HG03280 (cell line): ENCODE data around the gene KATNAL1.
"Not testable (repeated sequence)": the region's sequence is repeated elsewhere in the genome, so short reads cannot be mapped to it uniquely, and the experiment has no call there.

ENCODE experiments used
- ATAC-seq: cut with Tn5 transposase; IDR thresholded peaks from one replicate; pipeline ENCODE4 v1.9.1; 2021; ENCODE audit warnings: mild to moderate bottlenecking, moderate library complexity; ENCODE audit not compliant: unreplicated experiment

The KATNAL1 gene

DNA sequence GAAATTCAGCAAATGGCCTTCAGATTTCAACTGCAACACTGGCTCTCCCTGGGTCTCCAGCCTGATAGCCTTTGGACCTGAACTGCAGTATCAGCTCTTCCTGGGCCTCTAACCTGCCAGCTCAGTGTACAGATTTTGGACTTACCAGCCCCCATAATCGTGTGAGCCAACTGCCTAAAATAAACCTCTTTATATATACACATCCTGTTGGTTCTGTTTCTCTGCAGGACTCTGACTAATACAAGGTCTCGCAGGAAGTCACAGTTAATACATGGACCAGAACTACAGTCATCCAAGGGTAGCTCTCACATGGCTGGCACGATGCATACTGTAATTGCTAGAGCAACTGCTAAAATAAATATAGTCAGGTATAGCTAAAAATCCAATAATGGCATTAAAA lies 85.1 kb downstream of the KATNAL1 start:
- ATAC-seq: no peak

DNA sequence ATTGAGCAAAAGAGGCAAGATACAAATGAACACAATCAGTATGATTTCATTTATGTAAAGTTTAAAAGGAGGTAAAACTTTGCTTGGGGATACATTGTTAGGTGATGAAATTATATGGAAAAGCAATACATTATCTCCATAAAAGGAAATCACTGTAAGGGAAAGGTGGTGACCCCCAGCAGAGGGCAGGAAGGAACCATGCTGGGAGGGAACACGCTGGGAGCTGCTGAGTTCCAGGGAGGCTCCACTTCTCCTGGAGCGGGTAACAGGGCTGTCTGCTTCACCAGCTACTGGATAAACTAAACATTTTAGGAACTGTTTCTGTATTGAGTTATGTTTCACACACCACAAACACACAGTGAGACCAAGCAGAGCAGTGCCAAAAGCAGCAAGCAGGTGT lies 91.2 kb downstream of the KATNAL1 start:
- ATAC-seq: no peak

DNA sequence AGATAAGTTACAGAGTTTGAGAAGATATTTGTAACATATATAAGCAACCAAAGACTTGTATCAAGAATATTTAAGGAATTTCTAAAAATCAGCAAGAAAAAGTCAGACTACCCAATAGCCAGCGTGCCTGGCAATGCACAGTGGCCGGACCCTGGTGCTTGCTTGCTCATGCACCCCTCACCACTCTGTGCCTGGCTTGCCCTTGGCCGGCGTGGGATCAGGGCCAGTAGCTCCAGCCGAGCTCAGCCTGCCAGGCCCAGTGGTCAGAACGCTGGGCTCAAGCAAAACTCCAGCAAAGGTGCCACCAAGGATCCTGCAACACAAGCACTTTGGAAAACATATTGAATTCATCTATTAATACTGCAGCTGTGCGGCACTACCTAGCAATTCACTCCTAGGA lies 95.1 kb downstream of the KATNAL1 start:
- no peak for ATAC-seq

DNA sequence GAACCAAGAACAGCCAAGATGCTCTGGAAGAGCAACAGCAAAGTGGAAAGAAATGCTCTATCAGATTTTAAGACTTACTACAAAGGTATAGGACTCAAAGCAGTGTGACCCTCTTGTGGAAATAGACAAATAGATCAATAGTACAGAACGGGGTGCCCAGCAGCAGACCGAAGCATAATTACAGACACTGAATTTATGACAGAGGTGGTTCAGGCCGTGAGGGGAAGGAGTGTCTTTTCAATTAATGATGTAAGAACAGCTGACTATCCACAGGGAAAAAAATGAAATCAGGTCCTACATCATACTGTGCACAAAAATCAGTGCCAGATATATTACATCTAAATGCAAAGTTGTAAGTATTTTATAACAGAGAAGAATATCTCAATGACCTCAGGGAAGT lies 95.6 kb downstream of the KATNAL1 start:
- no peak for ATAC-seq

DNA sequence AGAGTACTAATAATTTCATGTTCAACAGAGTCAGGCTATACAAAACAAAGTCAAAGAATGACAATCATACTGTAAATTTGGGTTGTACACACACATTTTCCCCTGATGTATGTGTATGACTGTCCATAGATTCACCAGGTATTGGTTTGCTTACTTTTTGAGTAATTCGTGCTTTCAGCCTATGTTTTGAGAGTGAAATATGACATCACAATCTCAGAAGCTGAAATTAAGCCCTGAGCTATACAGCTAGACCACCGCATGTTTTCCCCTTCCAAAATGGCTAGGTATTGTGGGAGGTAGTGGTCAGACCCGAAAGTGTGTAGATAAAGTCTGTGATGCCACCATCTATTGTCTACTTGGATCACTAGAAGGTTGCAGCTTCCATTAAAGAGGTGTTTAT lies 102.8 kb downstream of the KATNAL1 start:
- ATAC-seq: peak; percentile 66

DNA sequence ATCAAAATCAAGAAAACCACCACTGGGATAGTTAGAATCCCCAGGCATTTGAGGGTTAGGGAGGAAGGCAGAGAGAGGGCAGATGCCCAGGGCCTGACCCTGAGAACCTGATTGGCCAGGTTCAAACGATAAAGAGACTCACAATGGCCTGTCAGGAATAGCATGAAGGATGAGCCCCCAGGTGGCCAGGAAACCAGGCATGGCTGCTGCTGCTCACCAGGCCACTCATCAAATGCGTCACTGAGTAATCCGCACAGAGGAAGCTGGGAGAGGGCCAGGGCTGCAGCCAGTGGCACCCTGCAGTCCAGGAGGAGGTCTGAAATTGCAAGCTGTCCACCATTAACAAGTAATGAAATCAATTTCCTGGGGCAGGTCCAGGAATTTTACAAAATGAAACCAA lies 111.3 kb downstream of the KATNAL1 start:
- ATAC-seq: no peak

DNA sequence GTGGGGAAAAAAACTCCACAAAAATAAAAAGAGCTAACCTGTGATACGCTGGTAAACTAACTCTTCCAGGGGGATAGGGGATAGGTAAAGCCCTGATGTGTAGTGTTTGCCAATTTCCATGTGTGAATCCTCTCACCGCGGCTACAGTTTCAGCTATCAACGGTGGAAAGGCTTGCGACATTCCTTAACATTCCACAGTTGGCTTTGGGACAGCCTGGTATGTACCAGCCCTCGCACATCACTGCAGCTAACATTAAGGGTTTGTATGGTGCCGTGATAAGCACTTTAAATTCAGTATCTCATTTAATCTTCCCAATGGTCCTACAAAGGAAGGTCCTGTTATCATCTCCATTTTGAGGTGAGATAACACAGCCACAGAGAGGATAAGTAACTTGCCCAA lies 112.4 kb downstream of the KATNAL1 start:
- no peak for ATAC-seq

DNA sequence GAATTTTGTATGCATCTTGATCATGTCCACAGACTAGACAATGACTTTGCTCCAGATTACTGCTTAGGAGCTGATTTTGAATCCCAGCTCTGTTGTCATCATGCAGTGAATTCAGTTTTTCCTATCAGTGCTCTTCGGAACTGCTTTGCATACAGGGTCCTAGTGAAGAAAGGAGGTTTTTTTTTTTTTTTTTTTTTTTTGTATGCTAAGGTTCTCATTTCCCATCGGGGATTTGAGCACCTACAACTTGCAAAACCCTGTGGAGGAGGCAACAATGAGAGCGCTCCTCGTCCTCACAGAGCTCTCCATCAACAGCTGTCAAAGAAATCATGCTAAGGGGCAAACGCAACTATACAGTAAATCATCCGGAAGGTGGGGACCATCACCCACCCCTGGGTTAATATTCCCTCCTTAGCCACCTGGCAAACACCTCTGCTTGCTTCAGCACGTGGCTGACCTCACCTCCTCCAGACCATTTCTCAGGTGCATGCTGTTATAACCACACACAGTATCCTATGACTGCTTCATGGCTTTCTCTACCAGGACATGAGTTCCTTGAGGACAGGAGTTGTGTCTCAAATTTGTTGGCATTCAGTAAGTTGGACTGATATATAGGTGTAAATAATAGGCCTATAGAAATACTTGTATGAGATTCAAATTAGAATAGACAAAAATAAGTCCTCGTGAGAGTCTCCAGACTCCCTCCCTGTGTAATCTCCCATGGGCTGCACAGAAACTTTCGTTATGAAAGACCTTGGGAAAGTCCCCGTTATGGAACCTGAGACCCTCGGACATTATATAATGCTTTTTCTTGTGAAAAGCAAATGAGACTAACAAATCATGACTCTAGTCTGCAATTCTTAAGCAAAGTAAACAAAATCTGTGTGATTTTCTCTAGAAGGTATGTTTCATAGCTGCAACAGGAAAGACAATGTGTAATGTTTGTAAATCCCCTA lies 113.8 kb downstream of the KATNAL1 start:
- no peak for ATAC-seq

DNA sequence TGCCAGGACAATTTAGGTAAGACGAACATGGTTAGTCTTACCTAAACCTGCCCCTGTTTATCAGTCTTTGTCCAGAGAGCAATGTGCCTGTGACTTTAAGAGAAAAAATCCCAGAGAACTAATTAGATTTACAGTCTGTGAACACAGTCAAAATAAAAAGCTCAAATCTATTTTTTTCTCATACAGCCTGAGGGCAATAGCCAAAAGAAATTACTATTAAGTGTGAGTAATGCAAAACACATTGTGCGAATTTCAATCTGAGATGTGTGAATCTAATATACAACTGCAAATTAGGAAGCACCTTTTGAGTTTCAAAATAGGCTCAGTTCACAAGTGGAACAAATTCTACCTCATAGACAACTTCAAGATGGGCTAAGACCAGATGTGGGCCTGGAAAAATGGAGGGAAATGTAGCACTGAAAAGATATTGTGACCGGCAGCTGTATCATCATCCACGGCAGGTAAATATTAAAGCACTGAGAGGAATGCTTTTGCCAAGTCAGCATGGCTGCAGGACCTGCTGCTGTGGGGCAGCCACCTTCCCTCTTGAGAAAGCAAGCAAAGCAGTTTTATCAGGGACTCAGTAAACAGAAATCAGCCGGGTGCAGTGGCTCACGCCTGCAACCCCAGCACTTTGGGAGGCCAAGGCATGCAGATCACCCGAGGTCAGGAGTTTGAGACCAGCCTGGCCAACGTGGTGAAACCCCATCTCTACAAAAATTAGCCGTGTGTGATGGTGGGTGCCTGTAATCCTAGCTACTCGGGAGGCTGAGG lies 114.8 kb downstream of the KATNAL1 start:
- ATAC-seq: no peak

DNA sequence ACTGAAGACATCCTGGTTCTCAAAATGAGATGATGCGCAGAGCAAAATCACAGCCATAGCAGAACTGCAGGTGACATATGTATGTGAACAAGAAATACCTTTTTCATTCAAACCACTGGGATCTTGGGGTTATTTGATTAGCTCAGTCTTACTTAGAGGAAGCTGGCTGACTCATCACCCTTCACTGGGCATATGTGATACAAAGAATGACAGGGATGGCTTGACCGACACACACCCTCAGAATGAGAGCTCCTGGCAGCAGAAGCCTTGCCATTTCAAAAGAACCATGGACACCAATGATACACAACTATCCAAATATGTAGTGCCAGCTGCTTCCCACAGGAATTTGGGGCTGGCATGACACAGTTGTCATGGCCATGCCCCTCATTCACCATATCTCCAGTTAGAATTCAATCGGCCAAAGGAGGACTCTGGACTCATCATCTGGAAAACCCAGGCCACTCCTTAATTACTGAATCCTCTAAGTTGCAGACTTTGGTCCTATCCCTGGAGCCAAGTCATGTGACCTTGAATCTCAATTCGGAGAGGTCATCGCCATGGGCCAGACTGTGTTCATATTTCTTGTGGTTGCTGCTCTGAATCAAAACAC lies 115.8 kb downstream of the KATNAL1 start:
- ATAC-seq: no peak

DNA sequence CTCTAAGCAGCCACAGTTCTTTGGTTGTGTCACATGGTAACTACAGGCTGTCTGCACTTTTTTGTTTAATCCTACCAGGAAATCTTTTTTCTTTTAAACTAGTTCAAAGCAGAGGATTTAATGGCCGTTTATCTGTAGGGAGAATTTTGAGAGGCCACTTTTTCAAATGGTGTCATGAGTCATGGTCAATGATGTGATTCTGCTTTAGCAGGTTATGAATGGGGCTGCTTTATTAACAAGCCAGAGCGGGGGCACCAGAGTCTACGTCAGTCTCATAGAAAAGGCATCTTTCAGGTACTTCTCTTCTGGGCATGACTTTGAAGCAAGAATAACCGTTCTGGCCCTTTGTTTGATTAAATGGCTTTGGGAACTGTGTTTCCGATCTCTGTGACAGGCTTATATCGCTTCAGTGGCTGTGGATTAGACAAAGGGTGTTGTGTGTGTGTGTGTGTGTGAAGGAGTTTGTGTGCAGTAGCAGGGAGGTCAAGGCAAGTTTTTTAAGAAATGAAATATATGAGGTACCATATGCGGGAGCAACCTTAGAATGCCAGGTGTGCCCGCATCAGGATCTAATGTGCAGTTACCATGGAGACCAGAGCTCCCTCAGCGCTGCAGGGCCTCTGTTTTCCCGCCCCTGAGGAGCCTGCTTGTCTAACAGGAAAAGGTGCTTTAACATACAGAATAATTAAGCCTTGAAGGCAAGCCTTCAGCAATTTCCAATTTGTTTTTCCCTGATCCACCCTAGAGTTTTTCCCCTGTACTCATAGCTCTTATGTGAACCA lies 120.5 kb downstream of the KATNAL1 start:
- ATAC-seq: no peak

DNA sequence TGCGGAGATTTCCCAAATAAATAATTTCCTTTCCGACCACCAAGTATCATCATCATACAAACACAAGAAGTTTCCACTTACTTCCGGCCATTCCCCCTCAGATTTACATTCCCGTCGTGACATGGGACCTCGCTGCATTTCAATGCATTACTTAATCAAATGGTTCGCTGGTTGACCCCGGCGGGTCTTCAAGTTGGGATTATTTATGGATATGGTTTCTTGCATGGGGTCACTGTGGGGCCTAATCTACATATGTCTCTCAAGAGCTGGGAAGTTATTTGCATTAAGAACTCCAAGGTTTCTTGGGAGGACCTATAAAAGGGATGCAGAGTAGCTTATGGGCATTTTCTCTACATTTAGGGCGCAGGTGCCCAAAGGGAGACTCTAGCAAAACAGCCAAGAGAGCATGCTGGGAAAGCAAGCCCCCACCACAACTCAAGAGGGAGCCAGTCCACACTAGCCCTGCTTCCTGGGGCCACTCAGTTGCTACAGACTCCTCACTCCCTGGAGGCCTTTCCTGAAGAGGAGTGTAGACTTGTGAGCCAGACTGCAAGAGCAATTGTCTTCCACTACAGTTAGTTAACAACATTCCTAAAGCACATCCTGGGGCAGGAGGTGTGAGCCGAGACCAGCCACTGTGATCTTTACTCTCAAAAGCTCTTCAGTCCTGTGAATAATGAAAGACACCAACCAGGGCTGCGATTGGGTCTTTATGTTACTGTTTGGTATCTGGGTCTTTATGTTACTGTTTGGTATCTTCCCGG lies 125.3 kb downstream of the KATNAL1 start:
- ATAC-seq: no peak

DNA sequence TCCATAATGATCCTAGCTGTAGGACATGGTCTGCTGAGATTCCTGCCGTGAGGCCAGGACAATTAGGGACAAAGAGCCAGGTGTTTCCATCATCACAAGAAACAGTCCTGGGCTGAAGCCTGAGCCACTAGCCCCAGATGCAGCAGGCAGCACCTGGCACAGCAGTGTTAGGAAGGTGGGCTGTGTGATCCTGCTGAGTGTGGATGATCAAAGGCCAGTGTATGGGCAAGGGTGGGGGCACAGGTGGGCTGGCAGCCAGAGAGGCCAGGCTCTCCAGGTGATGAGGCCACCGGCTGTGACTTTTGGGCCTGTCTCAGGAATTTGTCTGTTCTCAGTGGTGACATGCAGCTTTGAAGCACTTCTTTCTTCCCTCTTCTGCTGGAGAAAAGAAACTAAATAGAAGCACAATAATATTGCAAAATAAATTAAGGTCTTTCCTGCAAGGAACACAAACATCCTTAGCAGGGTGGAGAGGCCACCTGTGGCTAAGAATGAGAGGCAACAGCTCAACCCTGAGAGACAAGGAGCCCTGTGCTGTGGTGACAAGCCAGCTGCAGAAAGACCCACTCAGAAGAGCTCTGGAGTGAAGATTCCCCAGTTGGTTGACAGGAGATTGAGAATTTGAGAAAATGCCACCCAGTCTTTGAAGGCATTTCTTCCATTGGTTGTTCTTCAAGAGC lies 127.6 kb downstream of the KATNAL1 start:
- no peak for ATAC-seq

DNA sequence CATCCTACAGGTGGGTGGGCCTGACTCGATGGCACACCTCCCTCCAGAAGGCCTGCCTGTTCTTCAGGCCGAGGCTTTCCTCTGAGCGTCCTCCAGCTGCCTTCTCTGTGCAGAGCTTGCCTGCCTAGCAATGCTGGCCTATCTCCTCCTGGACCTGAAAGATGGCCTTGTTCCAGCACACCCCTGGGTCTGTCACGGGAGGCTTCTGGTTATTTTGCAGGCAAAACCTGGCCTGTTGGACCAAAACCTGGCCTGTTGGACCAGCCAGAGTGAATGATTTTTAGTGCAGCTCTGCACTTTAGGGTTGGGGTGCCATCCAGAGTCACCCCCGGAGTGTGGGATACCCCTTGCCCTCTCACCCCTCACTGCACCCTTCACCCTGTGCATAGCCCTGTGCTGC lies 128.4 kb downstream of the KATNAL1 start:
- ATAC-seq: no peak

DNA sequence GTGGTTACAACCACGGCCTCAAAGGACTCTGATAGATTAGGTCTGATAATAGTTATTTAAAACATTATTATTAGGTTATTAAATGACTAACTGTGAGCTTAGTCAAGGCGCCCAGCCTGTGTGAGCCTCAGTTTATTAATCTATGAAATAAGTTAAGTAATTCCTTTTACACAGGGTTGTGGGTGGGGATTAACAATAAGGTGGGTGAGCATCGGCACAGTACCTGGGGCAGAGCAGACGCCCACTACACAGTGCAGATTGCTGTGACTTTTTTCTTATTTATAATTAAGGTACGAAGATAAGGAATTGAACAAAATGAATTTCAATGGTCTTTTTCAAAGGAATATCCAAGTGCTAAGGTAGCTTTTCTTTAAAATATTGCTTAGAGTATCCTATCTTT lies 132.2 kb downstream of the KATNAL1 start:
- ATAC-seq: no peak

DNA sequence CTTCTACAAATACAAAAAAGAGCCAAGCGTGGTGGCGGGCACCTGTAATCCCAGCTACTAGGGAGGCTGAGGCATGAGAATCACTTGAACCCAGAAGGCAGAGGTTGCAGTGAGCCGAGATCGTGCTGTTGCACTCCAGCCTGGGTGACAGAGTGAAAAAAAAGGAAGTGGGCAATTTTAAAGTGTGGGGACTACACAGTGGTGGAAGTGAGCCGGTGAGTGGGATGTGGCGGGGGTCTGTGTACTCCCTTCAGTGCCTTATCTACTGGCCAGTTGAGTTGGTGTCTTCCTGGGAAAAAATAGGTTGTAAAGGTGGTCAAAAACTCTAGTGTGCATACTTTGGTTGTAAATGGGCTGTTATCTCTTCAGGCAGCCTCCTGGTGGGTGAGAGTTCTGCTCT lies 133.1 kb downstream of the KATNAL1 start:
- not testable (repeated sequence) for ATAC-seq

DNA sequence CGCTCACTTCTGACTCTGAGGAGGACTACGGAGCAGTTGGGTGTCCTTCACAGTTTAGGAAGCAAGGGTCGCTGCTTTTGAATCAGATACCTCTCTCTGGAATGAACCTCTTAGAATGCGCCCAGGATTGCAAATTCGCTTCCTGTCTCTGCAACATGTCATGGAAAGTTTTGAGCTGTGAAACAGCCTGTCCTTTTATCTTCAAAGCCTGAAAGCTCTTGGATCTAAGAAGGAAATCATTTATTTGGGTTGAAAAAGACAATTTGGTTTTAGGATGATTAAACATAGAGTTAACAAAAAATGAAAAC lies 134.1 kb downstream of the KATNAL1 start:
- no peak for ATAC-seq

DNA sequence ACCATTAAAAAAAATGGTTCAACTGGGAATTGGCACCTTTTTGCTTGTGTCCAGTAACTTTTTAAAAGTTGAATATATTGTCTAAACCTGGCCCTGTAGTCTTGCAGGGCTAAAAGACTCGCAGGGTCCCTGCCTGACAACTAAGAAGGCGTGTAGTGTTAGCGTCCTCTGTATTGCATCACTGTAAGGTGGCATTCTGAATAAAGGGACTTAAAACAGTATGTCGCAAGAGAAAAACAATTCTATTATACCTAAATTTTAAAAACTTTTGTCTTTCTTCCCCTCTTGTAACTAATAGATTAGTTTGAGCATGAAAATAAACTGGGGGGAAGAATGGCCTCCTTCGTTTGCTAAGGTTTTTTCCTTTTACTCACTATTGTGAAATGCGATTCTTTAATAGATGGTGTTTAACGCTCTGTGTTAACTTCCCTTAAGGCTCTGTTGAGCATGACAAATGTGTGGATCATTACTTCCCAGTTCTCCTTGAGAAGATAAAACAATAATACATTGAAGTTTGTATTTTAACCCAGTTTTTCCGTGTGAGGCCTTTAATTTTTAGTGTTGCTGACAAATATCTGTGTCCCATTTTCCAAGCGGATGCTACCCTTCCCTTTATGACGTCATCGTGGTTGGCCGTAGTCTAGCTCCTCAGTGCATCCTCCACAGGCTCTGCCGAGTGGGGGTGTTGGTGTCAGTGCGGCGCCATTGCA lies 134.6 kb downstream of the KATNAL1 start:
- no peak for ATAC-seq

DNA sequence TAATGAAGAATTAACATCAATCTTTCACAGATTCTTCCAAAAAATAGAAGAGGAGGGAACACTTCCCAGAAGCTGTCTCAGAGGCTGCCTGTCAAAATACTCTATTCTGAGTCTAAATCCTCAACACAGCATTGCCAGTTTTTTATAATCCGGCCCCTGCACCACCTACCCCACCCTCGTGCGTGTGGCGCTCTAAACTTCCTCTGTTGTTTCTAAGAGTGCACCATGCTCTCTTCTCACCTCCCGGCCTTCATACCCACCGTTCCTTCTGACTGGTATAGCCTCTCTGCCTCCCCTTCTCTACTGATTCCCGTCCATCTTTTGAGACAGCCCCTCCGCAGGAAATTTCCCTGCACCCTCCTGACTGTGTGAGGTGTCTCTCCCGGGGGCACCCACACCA lies 136.8 kb downstream of the KATNAL1 start:
- ATAC-seq: no peak
